GM06990 (cell line): ENCODE measurements around the gene TSEN15.

Source experiments
- DNase-seq: peaks from one replicate; pipeline ENCODE4 v3.0.0-alpha.2; 2011; ENCODE audit not compliant: insufficient read length; ENCODE audit errors: extremely low read depth
- H3K27me3 ChIP-seq: replicated peaks from 2 replicates; pipeline ENCODE4 v1.6.0; 2011; ENCODE audit warnings: low read length; ENCODE audit not compliant: control insufficient read depth, insufficient read depth
- H3K36me3 ChIP-seq: 2 replicates; pipeline ENCODE4 v1.5.1; 2011; ENCODE audit warnings: low read length; ENCODE audit not compliant: control insufficient read depth, insufficient read depth
- H3K4me3 ChIP-seq: replicated peaks from 2 replicates; pipeline ENCODE4 v1.5.1; 2011; ENCODE audit warnings: low read depth, mild to moderate bottlenecking, control low read depth, low read length
- CTCF ChIP-seq: IDR thresholded peaks from 2 replicates; pipeline ENCODE4 v1.5.1; 2011; ENCODE audit warnings: low read length, control low read depth, mild to moderate bottlenecking, inconsistent platforms; ENCODE audit not compliant: insufficient read depth, poor library complexity, severe bottlenecking

Gene TSEN15

GRCh38 chr1:184080309-184080708 lies 28.8 kb downstream of the TSEN15 start:
- Histone ChIP-seq H3K27me3 (no peaks in the 10 kb centered on the region), H3K36me3 (no peaks in the 10 kb centered on the region), H3K4me3 (no peak overlapping the region)
- no peak for DNase-seq
- TF ChIP-seq CTCF, result no peak

GRCh38 chr1:184082541-184083415 lies 31.2 kb downstream of the TSEN15 start:
- Histone ChIP-seq H3K27me3 (no peaks in the 10 kb centered on the region), H3K4me3 (no peak overlapping the region), H3K36me3 (no peaks in the 10 kb centered on the region)
- TF ChIP-seq CTCF, result no peak
- no peak for DNase-seq

- H3K4me3 ChIP-seq, result no peak overlapping the region
- no peaks in the 10 kb centered on the region for H3K36me3 ChIP-seq
- no peak for DNase-seq
- no peaks in the 10 kb centered on the region for H3K27me3 ChIP-seq
- TF ChIP-seq CTCF, result no peak
These were observed 34.1 kb downstream of the TSEN15 start for GRCh38 chr1:184085667-184086066.

GRCh38 chr1:184088037-184088436 lies 36.5 kb downstream of the TSEN15 start:
- no peak for DNase-seq
- Histone ChIP-seq H3K27me3 (no peaks in the 10 kb centered on the region), H3K36me3 (no peaks in the 10 kb centered on the region), H3K4me3 (no peak overlapping the region)
- no peak for TF ChIP-seq CTCF

- no peaks in the 10 kb centered on the region for H3K36me3 ChIP-seq
- no peak overlapping the region for H3K4me3 ChIP-seq
- no peak for DNase-seq
- no peaks in the 10 kb centered on the region for H3K27me3 ChIP-seq
- TF ChIP-seq CTCF, result no peak
These were observed 41.5 kb downstream of the TSEN15 start for GRCh38 chr1:184093071-184093470.
